ENCODE measurements around the gene ABL1. TPM values are rescaled to one million over a fixed set of nuclear protein-coding genes. Genes with fewer than 3 reads are reported as not detected.
A peak's percentile ranks its signal among the peaks of the same experiment; 100 is the strongest.

Gene ABL1
- polyA plus RNA-seq, 1 of the 3 experiments (the other 2 are of a cell fraction) = 24.6 TPM

DNA sequence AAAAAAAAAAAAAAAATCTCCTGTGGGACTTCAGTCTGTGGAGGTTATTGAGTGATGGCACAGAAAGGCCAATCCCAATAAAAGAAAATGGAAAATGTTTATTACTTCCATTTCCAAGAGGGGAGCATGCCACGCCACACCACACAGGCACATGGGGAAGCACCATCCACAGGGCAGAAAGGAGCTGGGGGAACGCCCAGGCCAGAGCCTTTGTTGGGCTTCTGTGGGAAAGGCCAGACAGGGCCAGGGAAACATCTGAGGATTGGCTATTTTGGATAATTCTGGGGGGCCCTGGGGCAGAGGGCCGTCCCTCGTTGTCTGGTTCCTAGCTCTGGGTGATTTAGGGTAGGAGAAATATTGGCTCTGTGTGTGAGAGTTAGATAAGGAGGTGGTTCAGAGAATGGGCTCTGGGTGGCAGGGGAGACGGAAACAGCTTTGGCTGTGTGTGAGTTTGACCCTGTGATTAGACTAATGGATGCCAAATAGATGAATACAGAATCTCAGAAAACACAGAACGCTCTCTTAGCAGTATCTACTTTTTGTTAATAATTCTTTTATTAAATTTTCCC lies 49.0 kb upstream of the ABL1 start:
- H3K4me1 ChIP-seq (ENCODE audit: control insufficient read depth in 1 of 2, insufficient read depth in 2 of 2, low read depth in 1 of 2, low read length in 1 of 2) = peaks cover 7 to 15% of the 10 kb centered on the region in 2 experiments; a peak in 3 of 4 replicates
- peak overlapping the region in 1 of 2 experiments; percentile 36; a peak in 1 of 4 replicates for H3K27ac ChIP-seq (ENCODE audit: low read depth in 2 of 2, low read length in 1 of 2)
- no peak for TF ChIP-seq EP300 (IDR thresholded peaks at IDR 0.05; ENCODE audit: borderline replicate concordance in 1 of 2, low read depth in 1 of 2, low read length in 1 of 2)
- TF ChIP-seq FOXJ3 (CRISPR knock-in tag; IDR thresholded peaks at IDR 0.05) = no peak
- TF ChIP-seq JUND (IDR thresholded peaks at IDR 0.05) = no peak
- no peak for TF ChIP-seq EZH2phosphoT487 (IDR thresholded peaks at IDR 0.05; ENCODE audit: borderline replicate concordance, low read depth)
- 86% methylated on average over 6 of the region's 6 CpGs for WGBS (ENCODE audit: low lambda C conversion rate)
- H3K9ac ChIP-seq = no peak overlapping the region
- peak; percentile 32 for DNase-seq
- H3K36me3 ChIP-seq (replicated peaks in 1 of 2; ENCODE audit: control insufficient read depth in 1 of 2, insufficient read depth in 2 of 2, low read length in 1 of 2) = peaks cover 0 to 8% of the 10 kb centered on the region in 2 experiments
- H3K79me2 ChIP-seq (ENCODE audit: insufficient read depth) = peaks cover 40% of the 10 kb centered on the region
- H2AFZ ChIP-seq (ENCODE audit: low read depth) = no peak overlapping the region
- H3F3A ChIP-seq (replicated peaks; ENCODE audit: insufficient read depth) = no peaks in the 10 kb centered on the region
- no peaks in the 10 kb centered on the region for H4K20me1 ChIP-seq (ENCODE audit: insufficient read depth)
- H3K4me2 ChIP-seq = 0 out of 2 replicates have a peak overlapping the region, but pooled peaks have one; percentile 3
- H3K4me3 ChIP-seq (ENCODE audit: low read depth in 2 of 2, low read length in 1 of 2) = no peak overlapping the region
- ChIA-PET POLR2A (interaction anchor here (0.6 kb wide), 1 partner anchor 1750 kb away, joined by 5 read pairs; no protein-coding TSS in a partner anchor), CTCF (interaction anchor here (0.5 to 2.9 kb wide), 9 partner anchors 14 to 271 kb away, joined by 3 to 16 read pairs (median 3); no protein-coding TSS in a partner anchor)
- no peaks in the 10 kb centered on the region for H3K27me3 ChIP-seq (ENCODE audit: insufficient read depth)
- H3K9me3 ChIP-seq = no peaks in the 10 kb centered on the region
- H3K9me2 ChIP-seq = no peaks in the 10 kb centered on the region

DNA sequence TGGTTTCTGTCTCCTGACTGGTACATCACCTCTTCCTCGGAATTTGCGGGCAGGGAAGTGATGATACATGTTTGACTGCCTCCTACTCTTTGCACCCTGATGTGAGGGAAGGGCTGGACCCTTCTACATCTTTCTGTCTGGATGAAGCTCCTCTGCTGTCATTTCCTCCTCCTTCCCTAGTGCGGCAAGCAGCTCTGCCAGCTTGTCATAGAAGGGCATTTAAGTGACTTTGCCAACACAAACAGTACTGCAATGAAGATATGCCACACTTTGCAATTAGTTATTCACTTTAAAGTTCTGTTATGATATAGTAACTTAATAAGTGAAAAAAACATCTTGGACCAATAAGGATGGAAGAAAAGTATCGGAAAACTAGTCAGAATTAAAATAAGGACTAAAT lies 48.5 kb upstream of the ABL1 start:
- H3K27me3 ChIP-seq (ENCODE audit: insufficient read depth) = no peaks in the 10 kb centered on the region
- peak overlapping the region in 1 of 2 experiments; percentile 13; a peak in 1 of 4 replicates for H3K27ac ChIP-seq (ENCODE audit: low read depth in 2 of 2, low read length in 1 of 2)
- no peak overlapping the region for H2AFZ ChIP-seq (ENCODE audit: low read depth)
- H3K4me1 ChIP-seq (ENCODE audit: control insufficient read depth in 1 of 2, insufficient read depth in 2 of 2, low read depth in 1 of 2, low read length in 1 of 2) = peaks cover 2 to 12% of the 10 kb centered on the region in 2 experiments; a peak in 3 of 4 replicates
- H3F3A ChIP-seq (replicated peaks; ENCODE audit: insufficient read depth) = no peaks in the 10 kb centered on the region
- 91% methylated on average over 4 of the region's 4 CpGs for WGBS (ENCODE audit: low lambda C conversion rate)
- H3K9ac ChIP-seq = no peak overlapping the region
- no peak for DNase-seq
- no peaks in the 10 kb centered on the region for H4K20me1 ChIP-seq (ENCODE audit: insufficient read depth)
- TF ChIP-seq SMC3 (IDR thresholded peaks at IDR 0.05; ENCODE audit: low read depth, low read length) = no peak
- no peak for TF ChIP-seq CHD2 (IDR thresholded peaks at IDR 0.05; ENCODE audit: low read length, partially characterized antibody)
- TF ChIP-seq POLR2AphosphoS5 (IDR thresholded peaks at IDR 0.05; ENCODE audit: low read depth, low read length) = no peak
- TF ChIP-seq FOSL2 (IDR thresholded peaks at IDR 0.05; ENCODE audit: borderline replicate concordance, low read depth) = no peak
- TF ChIP-seq USF1 (IDR thresholded peaks at IDR 0.05; ENCODE audit: borderline replicate concordance, low read depth) = no peak
- TF ChIP-seq TCF12 (IDR thresholded peaks at IDR 0.05) = no peak
- TF ChIP-seq FOXJ3 (CRISPR knock-in tag; IDR thresholded peaks at IDR 0.05) = no peak
- ChIA-PET POLR2A (no interaction called here), CTCF (interaction anchor here (0.5 to 2.9 kb wide), 9 partner anchors 15 to 271 kb away, joined by 3 to 16 read pairs (median 3); no protein-coding TSS in a partner anchor)
- no peak overlapping the region for H3K4me3 ChIP-seq (ENCODE audit: low read depth in 2 of 2, low read length in 1 of 2)
- H3K4me2 ChIP-seq = 0 out of 2 replicates have a peak overlapping the region, but pooled peaks have one; percentile 3
- H3K9me2 ChIP-seq = no peaks in the 10 kb centered on the region
- peaks cover 0 to 8% of the 10 kb centered on the region in 2 experiments for H3K36me3 ChIP-seq (replicated peaks in 1 of 2; ENCODE audit: control insufficient read depth in 1 of 2, insufficient read depth in 2 of 2, low read length in 1 of 2)
- no peaks in the 10 kb centered on the region for H3K9me3 ChIP-seq
- H3K79me2 ChIP-seq (ENCODE audit: insufficient read depth) = peaks cover 40% of the 10 kb centered on the region

All from SK-N-SH (cell line).